Fibroblast of peridontal ligament (primary cell): ENCODE measurements around the gene ACER3.
"Not testable (repeated sequence)": the region's sequence is repeated elsewhere in the genome, so short reads cannot be mapped to it uniquely, and the experiment has no call there.

Experiments used
- DNase-seq: peaks from one replicate; pipeline ENCODE4 v3.0.0-alpha.2; 2010; ENCODE audit errors: extremely low read depth

Gene ACER3

GRCh38 chr11:76836613-76837291, 24.0 kb upstream of the ACER3 start:
- DNase-seq: no peak

GRCh38 chr11:76837696-76838677, 22.7 kb upstream of the ACER3 start:
- no peak for DNase-seq

- DNase-seq: peak; percentile 17
These were observed 22.0 kb upstream of the ACER3 start for GRCh38 chr11:76838678-76839068.

- no peak for DNase-seq
These were observed 21.4 kb upstream of the ACER3 start for GRCh38 chr11:76839311-76839710.

- no peak for DNase-seq
These were observed 18.7 kb upstream of the ACER3 start for GRCh38 chr11:76841923-76842452.

- DNase-seq: no peak
These were observed 16.8 kb upstream of the ACER3 start for GRCh38 chr11:76843907-76844306.

- no peak for DNase-seq
These were observed 16.2 kb upstream of the ACER3 start for GRCh38 chr11:76844511-76844910.

- DNase-seq: no peak
These were observed 15.6 kb upstream of the ACER3 start for GRCh38 chr11:76845069-76845468.

GRCh38 chr11:76846441-76846840, 14.3 kb upstream of the ACER3 start:
- DNase-seq: no peak

- no peak for DNase-seq
These were observed 11.3 kb upstream of the ACER3 start for GRCh38 chr11:76849376-76849775.

GRCh38 chr11:76850130-76850529, 10.6 kb upstream of the ACER3 start:
- no peak for DNase-seq

GRCh38 chr11:76850815-76851214, 9.9 kb upstream of the ACER3 start:
- peak; percentile 33 for DNase-seq

- no peak for DNase-seq
These were observed 6.0 kb upstream of the ACER3 start for GRCh38 chr11:76854709-76855108.

- DNase-seq: not testable (repeated sequence)
These were observed 5.0 kb upstream of the ACER3 start for GRCh38 chr11:76855670-76856069.

- peak; percentile 43 for DNase-seq
These were observed 4.6 kb upstream of the ACER3 start for GRCh38 chr11:76856106-76856505.

- no peak for DNase-seq
These were observed 4.1 kb upstream of the ACER3 start for GRCh38 chr11:76856571-76856970.

GRCh38 chr11:76857781-76858410, 2.8 kb upstream of the ACER3 start:
- no peak for DNase-seq

- no peak for DNase-seq
These were observed 950 bp upstream of the ACER3 start for GRCh38 chr11:76859708-76860227.

GRCh38 chr11:76861490-76861953, 804 bp downstream of the ACER3 start:
- no peak for DNase-seq

- not testable (repeated sequence) for DNase-seq
These were observed 2.1 kb downstream of the ACER3 start for GRCh38 chr11:76862794-76863193.

- DNase-seq: no peak
These were observed 2.6 kb downstream of the ACER3 start for GRCh38 chr11:76863196-76863777.
